Measurements from ENCODE around the gene BTBD3.

BTBD3 gene

GRCh38 chr20:11921321-11921720 is 3.6 kb downstream of the BTBD3 start:
- Histone ChIP-seq H3K9ac (ENCODE audit: low read length) (peak overlapping the region; percentile 25), H2AK5ac (ENCODE audit: low read length) (no peak overlapping the region), H3K79me1 (ENCODE audit: low read length) (no peaks in the 10 kb centered on the region), H3K36me3 (ENCODE audit: control insufficient read depth in 1 of 2, insufficient read depth in 2 of 2, low read length in 2 of 2) (peaks cover 25 to 33% of the 10 kb centered on the region in 2 experiments), H3K9me3 (ENCODE audit: insufficient read depth, low read depth, low read length) (no peaks in the 10 kb centered on the region), H3K23ac (ENCODE audit: low read length) (no peak overlapping the region), H3K4me2 (ENCODE audit: low read length) (no peak overlapping the region), H4K8ac (ENCODE audit: low read depth, low read length) (no peak overlapping the region), H3K27ac (ENCODE audit: low read depth, low read length) (no peak overlapping the region), H4K91ac (ENCODE audit: low read depth, low read length) (no peak overlapping the region), H2BK12ac (ENCODE audit: low read length) (no peak overlapping the region), H3K79me2 (ENCODE audit: control insufficient read depth, insufficient read depth, low read length, poor library complexity) (peaks cover 2% of the 10 kb centered on the region), H3K14ac (ENCODE audit: low read length) (no peak overlapping the region), H3K27me3 (ENCODE audit: insufficient read depth, low read length) (no peaks in the 10 kb centered on the region), H3K4me1 (ENCODE audit: control insufficient read depth in 1 of 2, insufficient read depth in 2 of 2, low read length in 2 of 2) (peaks cover 2% of the 10 kb centered on the region in 2 experiments), H3K4ac (ENCODE audit: low read depth, low read length) (no peak overlapping the region), H3K4me3 (ENCODE audit: low read depth, low read length) (no peak overlapping the region), H4K12ac (ENCODE audit: low read depth, low read length) (no peak overlapping the region), H3K18ac (ENCODE audit: low read length) (no peak overlapping the region), H2BK120ac (ENCODE audit: insufficient read depth, low read length, poor library complexity) (no peak overlapping the region), H2AFZ (ENCODE audit: insufficient read depth, low read length, poor library complexity) (no peak overlapping the region), H2BK5ac (ENCODE audit: low read depth, low read length, poor library complexity) (no peak overlapping the region)
- DNase-seq: no peak
- no CpG with 5 or more reads among the region's 6 CpGs for WGBS (ENCODE audit: extremely low coverage, insufficient coverage, insufficient read length)

GRCh38 chr20:11922561-11922960 is 4.9 kb downstream of the BTBD3 start:
- Histone ChIP-seq H3K4me2 (ENCODE audit: low read length) (no peak overlapping the region), H3K4me3 (ENCODE audit: low read depth, low read length) (no peak overlapping the region), H2BK120ac (ENCODE audit: insufficient read depth, low read length, poor library complexity) (no peak overlapping the region), H3K79me2 (ENCODE audit: control insufficient read depth, insufficient read depth, low read length, poor library complexity) (peaks cover 2% of the 10 kb centered on the region), H3K9me3 (ENCODE audit: insufficient read depth, low read depth, low read length) (no peaks in the 10 kb centered on the region), H3K36me3 (ENCODE audit: control insufficient read depth in 1 of 2, insufficient read depth in 2 of 2, low read length in 2 of 2) (peaks cover 25 to 36% of the 10 kb centered on the region in 2 experiments), H3K79me1 (ENCODE audit: low read length) (no peaks in the 10 kb centered on the region), H3K27ac (ENCODE audit: low read depth, low read length) (no peak overlapping the region), H2AK5ac (ENCODE audit: low read length) (no peak overlapping the region), H3K14ac (ENCODE audit: low read length) (no peak overlapping the region), H4K12ac (ENCODE audit: low read depth, low read length) (no peak overlapping the region), H3K27me3 (ENCODE audit: insufficient read depth, low read length) (no peaks in the 10 kb centered on the region), H3K18ac (ENCODE audit: low read length) (no peak overlapping the region), H2BK5ac (ENCODE audit: low read depth, low read length, poor library complexity) (no peak overlapping the region), H3K4me1 (ENCODE audit: control insufficient read depth in 1 of 2, insufficient read depth in 2 of 2, low read length in 2 of 2) (peaks cover 2% of the 10 kb centered on the region in 2 experiments), H3K23ac (ENCODE audit: low read length) (no peak overlapping the region), H3K9ac (ENCODE audit: low read length) (no peak overlapping the region), H2AFZ (ENCODE audit: insufficient read depth, low read length, poor library complexity) (no peak overlapping the region), H2BK12ac (ENCODE audit: low read length) (no peak overlapping the region), H3K4ac (ENCODE audit: low read depth, low read length) (no peak overlapping the region), H4K8ac (ENCODE audit: low read depth, low read length) (no peak overlapping the region), H4K91ac (ENCODE audit: low read depth, low read length) (no peak overlapping the region)
- DNase-seq: no peak
- WGBS (ENCODE audit: extremely low coverage, insufficient coverage, insufficient read length): no CpG with 5 or more reads among the region's 4 CpGs

GRCh38 chr20:11924923-11925322 is 7.2 kb downstream of the BTBD3 start:
- H3K9me3 ChIP-seq (ENCODE audit: insufficient read depth, low read depth, low read length): no peaks in the 10 kb centered on the region
- H3K79me1 ChIP-seq (ENCODE audit: low read length): no peaks in the 10 kb centered on the region
- no peak overlapping the region for H4K8ac ChIP-seq (ENCODE audit: low read depth, low read length)
- H3K4me3 ChIP-seq (ENCODE audit: low read depth, low read length): no peak overlapping the region
- H3K36me3 ChIP-seq (ENCODE audit: control insufficient read depth in 1 of 2, insufficient read depth in 2 of 2, low read length in 2 of 2): peaks cover 20 to 31% of the 10 kb centered on the region in 2 experiments
- no peaks in the 10 kb centered on the region for H3K79me2 ChIP-seq (ENCODE audit: control insufficient read depth, insufficient read depth, low read length, poor library complexity)
- no peak overlapping the region for H4K12ac ChIP-seq (ENCODE audit: low read depth, low read length)
- no peak overlapping the region for H2AFZ ChIP-seq (ENCODE audit: insufficient read depth, low read length, poor library complexity)
- H3K4me2 ChIP-seq (ENCODE audit: low read length): no peak overlapping the region
- no peak overlapping the region for H2BK120ac ChIP-seq (ENCODE audit: insufficient read depth, low read length, poor library complexity)
- no peaks in the 10 kb centered on the region for H3K4me1 ChIP-seq (ENCODE audit: control insufficient read depth in 1 of 2, insufficient read depth in 2 of 2, low read length in 2 of 2)
- no peak overlapping the region for H3K4ac ChIP-seq (ENCODE audit: low read depth, low read length)
- no peak overlapping the region for H3K14ac ChIP-seq (ENCODE audit: low read length)
- H2BK5ac ChIP-seq (ENCODE audit: low read depth, low read length, poor library complexity): no peak overlapping the region
- no peak overlapping the region for H3K9ac ChIP-seq (ENCODE audit: low read length)
- H2BK12ac ChIP-seq (ENCODE audit: low read length): no peak overlapping the region
- H2AK5ac ChIP-seq (ENCODE audit: low read length): no peak overlapping the region
- H4K91ac ChIP-seq (ENCODE audit: low read depth, low read length): no peak overlapping the region
- H3K27me3 ChIP-seq (ENCODE audit: insufficient read depth, low read length): no peaks in the 10 kb centered on the region
- peak overlapping the region; percentile 25 for H3K18ac ChIP-seq (ENCODE audit: low read length)
- no peak overlapping the region for H3K23ac ChIP-seq (ENCODE audit: low read length)
- H3K27ac ChIP-seq (ENCODE audit: low read depth, low read length): no peak overlapping the region
- no CpG with 5 or more reads among the region's 6 CpGs for whole genome bisulfite sequencing (ENCODE audit: extremely low coverage, insufficient coverage, insufficient read length)
- no peak for DNase-seq

- WGBS (ENCODE audit: extremely low coverage, insufficient coverage, insufficient read length): no CpG with 5 or more reads among the region's 4 CpGs
- Histone ChIP-seq H3K9ac (ENCODE audit: low read length) (no peak overlapping the region), H2BK12ac (ENCODE audit: low read length) (no peak overlapping the region)
These were observed 8.8 kb downstream of the BTBD3 start for GRCh38 chr20:11926292-11926998.

More at GRCh38 chr20:11926292-11926998, 8.8 kb downstream of the BTBD3 start:
- no peak overlapping the region for H4K8ac ChIP-seq (ENCODE audit: low read depth, low read length)
- no peaks in the 10 kb centered on the region for H3K79me1 ChIP-seq (ENCODE audit: low read length)
- H2BK120ac ChIP-seq (ENCODE audit: insufficient read depth, low read length, poor library complexity): no peak overlapping the region
- no peak for DNase-seq
- peaks cover 20 to 35% of the 10 kb centered on the region in 2 experiments for H3K36me3 ChIP-seq (ENCODE audit: control insufficient read depth in 1 of 2, insufficient read depth in 2 of 2, low read length in 2 of 2)
- no peak overlapping the region for H3K23ac ChIP-seq (ENCODE audit: low read length)
- H2AFZ ChIP-seq (ENCODE audit: insufficient read depth, low read length, poor library complexity): no peak overlapping the region
- no peak overlapping the region for H3K4me2 ChIP-seq (ENCODE audit: low read length)
- H3K4me3 ChIP-seq (ENCODE audit: low read depth, low read length): no peak overlapping the region
- no peak overlapping the region for H4K91ac ChIP-seq (ENCODE audit: low read depth, low read length)
- no peak overlapping the region for H2AK5ac ChIP-seq (ENCODE audit: low read length)
- no peak overlapping the region for H3K14ac ChIP-seq (ENCODE audit: low read length)
- H3K4me1 ChIP-seq (ENCODE audit: control insufficient read depth in 1 of 2, insufficient read depth in 2 of 2, low read length in 2 of 2): no peaks in the 10 kb centered on the region
- no peak overlapping the region for H2BK5ac ChIP-seq (ENCODE audit: low read depth, low read length, poor library complexity)
- H3K27ac ChIP-seq (ENCODE audit: low read depth, low read length): no peak overlapping the region
- no peaks in the 10 kb centered on the region for H3K9me3 ChIP-seq (ENCODE audit: insufficient read depth, low read depth, low read length)
- no peak overlapping the region for H3K4ac ChIP-seq (ENCODE audit: low read depth, low read length)
- H3K79me2 ChIP-seq (ENCODE audit: control insufficient read depth, insufficient read depth, low read length, poor library complexity): no peaks in the 10 kb centered on the region
- H3K18ac ChIP-seq (ENCODE audit: low read length): no peak overlapping the region
- H3K27me3 ChIP-seq (ENCODE audit: insufficient read depth, low read length): no peaks in the 10 kb centered on the region
- no peak overlapping the region for H4K12ac ChIP-seq (ENCODE audit: low read depth, low read length)

Measured in trophoblast cell (in vitro differentiated cells and primary cell).